Measurements from ENCODE around the gene VRK1. TPM values are rescaled to one million over a fixed set of nuclear protein-coding genes. Genes with fewer than 3 reads are reported as not detected.

The VRK1 gene
- total and polyA plus RNA-seq, 4 experiments from 2014 or later = 33.4 to 55.6 (median 40.6) TPM

- DNase-seq = no peak
- H3K27me3 ChIP-seq (ENCODE audit: insufficient read depth, low read length) = no peaks in the 10 kb centered on the region
- no peaks in the 10 kb centered on the region for H3K36me3 ChIP-seq (ENCODE audit: insufficient read depth, low read length)
- Mint-ChIP-seq H3K4me1 (no peaks in the 10 kb centered on the region), H3K4me3 (no peak overlapping the region), H3K9me3 (peaks cover 0 to 2% (median 0%) of the 10 kb centered on the region in 8 donors), H3K36me3 (peaks cover 0 to 3% of the 10 kb centered on the region in 2 donors), H3K27me3 (peaks cover 15 to 28% of the 10 kb centered on the region in 2 donors), H3K27ac (no peak overlapping the region)
- no peaks in the 10 kb centered on the region for H3K4me1 ChIP-seq (ENCODE audit: insufficient read depth, low read length)
- CTCF ChIA-PET (ENCODE audit: partially characterized antibody) = no interaction called here
- no peak overlapping the region for H3K4me3 ChIP-seq (ENCODE audit: low read length in 2 of 2)
- no peak overlapping the region for H3K27ac ChIP-seq (ENCODE audit: low read depth, low read length)
- POLR2A ChIA-PET (ENCODE audit: partially characterized antibody) = no interaction called here
- no peaks in the 10 kb centered on the region for H3K9me3 ChIP-seq (ENCODE audit: control insufficient read depth in 1 of 2, low read length in 2 of 2)
- intact Hi-C loops (cut with micrococcal nuclease) = no loop called here
Measured at GRCh38 chr14:96776791-96777190, 20.4 kb upstream of the VRK1 start.

GRCh38 chr14:96780500-96780899, 16.7 kb upstream of the VRK1 start:
- Histone ChIP-seq H3K36me3 (ENCODE audit: insufficient read depth, low read length) (no peaks in the 10 kb centered on the region), H3K4me1 (ENCODE audit: insufficient read depth, low read length) (no peaks in the 10 kb centered on the region), H3K27ac (ENCODE audit: low read depth, low read length) (no peak overlapping the region), H3K27me3 (ENCODE audit: insufficient read depth, low read length) (peaks cover 5% of the 10 kb centered on the region), H3K9me3 (ENCODE audit: control insufficient read depth in 1 of 2, low read length in 2 of 2) (no peaks in the 10 kb centered on the region), H3K4me3 (ENCODE audit: low read length in 2 of 2) (no peak overlapping the region)
- Mint-ChIP-seq H3K27ac (no peak overlapping the region), H3K27me3 (peaks cover 18 to 23% of the 10 kb centered on the region in 2 donors), H3K36me3 (no peaks in the 10 kb centered on the region), H3K4me3 (no peak overlapping the region), H3K9me3 (peaks cover 0 to 2% (median 0%) of the 10 kb centered on the region in 8 donors), H3K4me1 (no peaks in the 10 kb centered on the region)
- no peak for DNase-seq
- ChIA-PET CTCF (ENCODE audit: partially characterized antibody) (interaction anchor here (1.2 kb wide), 1 partner anchor 40 kb away, joined by 3 read pairs; no protein-coding TSS in a partner anchor), POLR2A (ENCODE audit: partially characterized antibody) (no interaction called here)
- intact Hi-C loops (cut with micrococcal nuclease) = no loop called here

- H3K27me3 Mint-ChIP-seq = peaks cover 25 to 32% of the 10 kb centered on the region in 2 donors
- no peak overlapping the region for H3K27ac Mint-ChIP-seq
- H3K36me3 Mint-ChIP-seq = peaks cover 0 to 4% of the 10 kb centered on the region in 2 donors
- no peak overlapping the region for H3K4me3 Mint-ChIP-seq
- H3K4me1 Mint-ChIP-seq = no peaks in the 10 kb centered on the region
- intact Hi-C loops (cut with micrococcal nuclease) = no loop called here
- Histone ChIP-seq H3K27ac (ENCODE audit: low read depth, low read length) (no peak overlapping the region), H3K4me1 (ENCODE audit: insufficient read depth, low read length) (no peaks in the 10 kb centered on the region), H3K36me3 (ENCODE audit: insufficient read depth, low read length) (no peaks in the 10 kb centered on the region), H3K4me3 (ENCODE audit: low read length in 2 of 2) (no peak overlapping the region), H3K9me3 (ENCODE audit: control insufficient read depth in 1 of 2, low read length in 2 of 2) (no peaks in the 10 kb centered on the region), H3K27me3 (ENCODE audit: insufficient read depth, low read length) (peaks cover 5% of the 10 kb centered on the region)
- ChIA-PET CTCF (ENCODE audit: partially characterized antibody) (interaction anchor here (1.2 kb wide), 1 partner anchor 41 kb away, joined by 3 read pairs; no protein-coding TSS in a partner anchor), POLR2A (ENCODE audit: partially characterized antibody) (no interaction called here)
- H3K9me3 Mint-ChIP-seq = peaks cover 0 to 2% (median 0%) of the 10 kb centered on the region in 8 donors
- no peak for DNase-seq
Measured at GRCh38 chr14:96781371-96781770, 15.8 kb upstream of the VRK1 start.

- peaks cover 5% of the 10 kb centered on the region for H3K27me3 ChIP-seq (ENCODE audit: insufficient read depth, low read length)
- peaks cover 0 to 2% (median 0%) of the 10 kb centered on the region in 8 donors for H3K9me3 Mint-ChIP-seq
- no peaks in the 10 kb centered on the region for H3K4me1 Mint-ChIP-seq
- H3K9me3 ChIP-seq (ENCODE audit: control insufficient read depth in 1 of 2, low read length in 2 of 2) = no peaks in the 10 kb centered on the region
- peaks cover 27 to 35% of the 10 kb centered on the region in 2 donors for H3K27me3 Mint-ChIP-seq
- no peaks in the 10 kb centered on the region for H3K4me1 ChIP-seq (ENCODE audit: insufficient read depth, low read length)
- POLR2A ChIA-PET (ENCODE audit: partially characterized antibody) = no interaction called here
- no peak overlapping the region for H3K27ac ChIP-seq (ENCODE audit: low read depth, low read length)
- H3K36me3 Mint-ChIP-seq = peaks cover 0 to 4% of the 10 kb centered on the region in 2 donors
- intact Hi-C loops (cut with micrococcal nuclease) = no loop called here
- no peak overlapping the region for H3K27ac Mint-ChIP-seq
- no peaks in the 10 kb centered on the region for H3K36me3 ChIP-seq (ENCODE audit: insufficient read depth, low read length)
- CTCF ChIA-PET (ENCODE audit: partially characterized antibody) = no interaction called here
- H3K4me3 ChIP-seq (ENCODE audit: low read length in 2 of 2) = no peak overlapping the region
- DNase-seq = no peak
- H3K4me3 Mint-ChIP-seq = no peak overlapping the region
Measured at GRCh38 chr14:96782436-96782835, 14.7 kb upstream of the VRK1 start.

- Histone ChIP-seq H3K4me1 (ENCODE audit: insufficient read depth, low read length) (no peaks in the 10 kb centered on the region), H3K4me3 (ENCODE audit: low read length in 2 of 2) (no peak overlapping the region), H3K9me3 (ENCODE audit: control insufficient read depth in 1 of 2, low read length in 2 of 2) (no peaks in the 10 kb centered on the region), H3K27me3 (ENCODE audit: insufficient read depth, low read length) (peaks cover 5% of the 10 kb centered on the region), H3K27ac (ENCODE audit: low read depth, low read length) (no peak overlapping the region), H3K36me3 (ENCODE audit: insufficient read depth, low read length) (no peaks in the 10 kb centered on the region)
- no peak for DNase-seq
- ChIA-PET CTCF (ENCODE audit: partially characterized antibody) (no interaction called here), POLR2A (ENCODE audit: partially characterized antibody) (no interaction called here)
- H3K36me3 Mint-ChIP-seq = peaks cover 0 to 4% of the 10 kb centered on the region in 2 donors
- intact Hi-C loops (cut with micrococcal nuclease) = no loop called here
- H3K4me3 Mint-ChIP-seq = no peak overlapping the region
- no peaks in the 10 kb centered on the region for H3K4me1 Mint-ChIP-seq
- no peaks in the 10 kb centered on the region for H3K9me3 Mint-ChIP-seq
- peaks cover 22 to 34% of the 10 kb centered on the region in 2 donors for H3K27me3 Mint-ChIP-seq
- no peak overlapping the region for H3K27ac Mint-ChIP-seq
Measured at GRCh38 chr14:96783043-96783914, 13.9 kb upstream of the VRK1 start.

GRCh38 chr14:96783915-96784224, 13.3 kb upstream of the VRK1 start:
- ChIA-PET POLR2A (ENCODE audit: partially characterized antibody) (no interaction called here), CTCF (ENCODE audit: partially characterized antibody) (no interaction called here)
- H3K36me3 Mint-ChIP-seq = peaks cover 0 to 4% of the 10 kb centered on the region in 2 donors
- no peak overlapping the region for H3K4me3 Mint-ChIP-seq
- intact Hi-C loops (cut with micrococcal nuclease) = no loop called here
- no peaks in the 10 kb centered on the region for H3K4me1 Mint-ChIP-seq
- H3K27me3 Mint-ChIP-seq = peaks cover 18 to 34% of the 10 kb centered on the region in 2 donors
- H3K9me3 ChIP-seq (ENCODE audit: control insufficient read depth in 1 of 2, low read length in 2 of 2) = no peaks in the 10 kb centered on the region
- H3K9me3 Mint-ChIP-seq = no peaks in the 10 kb centered on the region
- H3K27me3 ChIP-seq (ENCODE audit: insufficient read depth, low read length) = peaks cover 5% of the 10 kb centered on the region
- no peak for DNase-seq
- no peak overlapping the region for H3K27ac ChIP-seq (ENCODE audit: low read depth, low read length)
- no peak overlapping the region for H3K27ac Mint-ChIP-seq
- H3K36me3 ChIP-seq (ENCODE audit: insufficient read depth, low read length) = no peaks in the 10 kb centered on the region
- H3K4me3 ChIP-seq (ENCODE audit: low read length in 2 of 2) = no peak overlapping the region
- no peaks in the 10 kb centered on the region for H3K4me1 ChIP-seq (ENCODE audit: insufficient read depth, low read length)

- Mint-ChIP-seq H3K27ac (no peak overlapping the region), H3K27me3 (peaks cover 14 to 26% of the 10 kb centered on the region in 2 donors), H3K4me1 (peaks cover 0 to 4% (median 0%) of the 10 kb centered on the region in 4 donors), H3K4me3 (no peak overlapping the region), H3K9me3 (no peaks in the 10 kb centered on the region), H3K36me3 (peaks cover 0 to 4% of the 10 kb centered on the region in 2 donors)
- Histone ChIP-seq H3K4me1 (ENCODE audit: insufficient read depth, low read length) (no peaks in the 10 kb centered on the region), H3K9me3 (ENCODE audit: control insufficient read depth in 1 of 2, low read length in 2 of 2) (no peaks in the 10 kb centered on the region), H3K27ac (ENCODE audit: low read depth, low read length) (no peak overlapping the region), H3K36me3 (ENCODE audit: insufficient read depth, low read length) (no peaks in the 10 kb centered on the region), H3K4me3 (ENCODE audit: low read length in 2 of 2) (no peak overlapping the region), H3K27me3 (ENCODE audit: insufficient read depth, low read length) (no peaks in the 10 kb centered on the region)
- ChIA-PET CTCF (ENCODE audit: partially characterized antibody) (no interaction called here), POLR2A (ENCODE audit: partially characterized antibody) (no interaction called here)
- intact Hi-C loops (cut with micrococcal nuclease) = loop anchor here (10.0 kb wide), 1 partner anchor 335 kb away; no protein-coding TSS in a partner anchor
- no peak for DNase-seq
Measured at GRCh38 chr14:96790186-96790585, 7.0 kb upstream of the VRK1 start.
